Measurements from ENCODE around the gene SLC2A6.
A peak's percentile ranks its signal among the peaks of the same experiment; 100 is the strongest.

SLC2A6 gene

DNA sequence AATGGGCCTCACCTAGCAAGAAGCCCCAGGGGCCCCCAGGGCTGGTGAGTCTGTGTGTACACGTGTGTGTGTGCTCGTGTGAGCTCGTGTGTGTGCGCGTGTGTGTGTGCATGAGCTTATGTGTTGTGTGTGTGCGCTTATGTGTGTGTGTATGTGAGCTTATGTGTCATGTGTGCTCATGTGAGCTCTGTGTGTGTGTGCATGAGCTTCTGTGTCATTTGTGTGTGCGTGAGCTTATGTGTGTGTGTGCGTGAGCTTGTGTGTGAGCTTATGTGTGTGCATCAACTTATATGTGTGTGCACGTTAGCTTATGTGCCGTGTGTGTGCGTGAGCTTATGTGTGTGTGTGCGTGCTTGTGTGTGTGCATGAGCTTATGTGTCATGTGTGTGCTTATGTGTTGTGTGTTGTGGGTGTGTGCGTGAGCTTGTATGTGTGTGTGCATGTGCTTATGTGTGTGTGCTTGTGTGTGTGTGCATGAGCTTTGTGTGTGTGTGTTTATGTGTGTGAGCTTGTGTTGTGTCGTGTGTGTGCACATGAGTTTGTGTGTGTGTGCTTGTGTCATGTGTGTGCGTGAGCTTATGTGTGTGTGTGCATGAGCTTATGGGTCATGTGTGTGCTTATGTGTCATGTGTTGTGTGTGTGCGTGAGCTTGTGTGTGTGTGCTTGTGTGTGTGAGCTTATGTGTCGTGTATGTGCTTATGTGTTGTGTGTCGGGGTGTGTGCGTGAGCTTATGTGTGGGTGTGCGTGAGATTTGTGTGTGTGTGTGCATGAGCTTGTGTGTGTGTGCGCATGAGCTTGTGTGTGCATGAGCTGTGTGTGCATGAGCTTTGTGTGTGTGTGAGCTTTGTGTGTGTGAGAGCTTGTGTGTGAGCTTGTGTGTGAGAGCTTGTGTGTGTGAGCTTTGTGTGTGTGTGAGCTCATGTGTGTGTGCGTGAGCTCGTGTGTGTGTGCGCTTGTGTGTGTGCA is 16.7 kb upstream of the SLC2A6 start:
- no peak for DNase-seq

DNA sequence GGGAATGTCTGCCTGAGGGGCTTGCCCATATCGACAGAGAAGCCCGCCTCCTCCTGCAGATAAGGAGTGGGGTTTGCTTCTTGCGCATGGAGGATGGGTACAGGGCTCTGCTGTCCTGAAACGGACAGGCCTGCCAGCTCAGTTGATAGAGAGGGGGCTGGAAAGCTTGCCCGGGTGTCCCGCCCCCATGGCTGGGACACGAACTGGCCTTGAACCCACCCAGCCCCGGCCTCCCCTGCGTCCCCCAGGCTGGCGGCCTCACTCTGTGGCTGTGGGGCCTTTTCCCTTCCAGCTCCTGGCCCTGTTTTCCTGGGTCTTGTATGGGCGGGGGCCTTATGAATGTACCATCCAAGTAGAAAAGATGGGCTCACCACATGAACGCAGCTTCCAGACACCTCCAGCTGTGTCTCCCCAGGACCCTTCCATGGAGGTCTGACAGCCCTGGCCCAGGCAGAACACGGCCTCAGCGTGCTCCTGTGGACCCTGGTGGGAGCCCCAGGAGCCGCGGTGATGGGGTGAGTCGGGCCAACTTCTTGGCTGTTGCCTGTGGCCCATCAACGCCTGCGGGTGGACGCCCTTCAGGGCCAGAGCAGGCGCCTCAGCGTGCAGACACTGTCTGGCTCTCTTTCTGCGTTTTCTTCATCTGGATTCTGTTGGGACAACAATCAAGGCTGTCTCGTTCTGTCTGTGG is 15.9 kb upstream of the SLC2A6 start:
- no peak for DNase-seq

DNA sequence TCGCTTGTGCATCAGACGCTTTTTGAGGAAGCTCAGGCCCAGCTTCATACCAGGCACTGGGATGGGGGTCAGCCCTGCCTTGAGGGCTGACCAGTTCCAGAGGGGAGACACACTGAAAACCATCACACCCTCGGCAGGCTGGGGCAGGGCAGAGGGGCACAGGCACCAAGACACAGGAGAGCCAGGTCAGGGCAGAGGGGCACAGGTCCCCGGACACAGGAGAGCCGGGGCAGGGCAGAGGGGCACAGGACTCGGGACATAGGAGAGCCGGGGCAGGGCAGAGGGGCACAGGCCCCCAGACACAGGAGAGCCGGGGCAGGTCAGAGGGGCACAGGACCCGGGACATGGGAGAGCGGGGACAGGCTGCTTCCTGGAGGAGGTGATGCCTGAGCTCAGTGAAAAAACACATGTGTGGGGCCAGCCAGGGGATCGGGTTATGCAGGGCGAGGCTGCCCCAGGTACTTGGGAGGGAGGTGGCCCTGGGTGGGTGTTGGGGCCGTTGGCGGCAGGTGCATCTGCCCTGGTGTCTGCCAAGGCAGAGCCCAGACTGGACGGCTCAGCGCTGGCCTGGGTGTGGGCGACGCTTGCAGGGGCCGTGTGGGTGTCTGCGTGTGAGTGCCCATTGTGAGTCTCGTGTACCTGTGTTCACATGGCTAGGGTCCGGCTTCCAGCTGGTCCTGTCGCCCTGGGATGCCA is 15.1 kb upstream of the SLC2A6 start:
- DNase-seq, result no peak

DNA sequence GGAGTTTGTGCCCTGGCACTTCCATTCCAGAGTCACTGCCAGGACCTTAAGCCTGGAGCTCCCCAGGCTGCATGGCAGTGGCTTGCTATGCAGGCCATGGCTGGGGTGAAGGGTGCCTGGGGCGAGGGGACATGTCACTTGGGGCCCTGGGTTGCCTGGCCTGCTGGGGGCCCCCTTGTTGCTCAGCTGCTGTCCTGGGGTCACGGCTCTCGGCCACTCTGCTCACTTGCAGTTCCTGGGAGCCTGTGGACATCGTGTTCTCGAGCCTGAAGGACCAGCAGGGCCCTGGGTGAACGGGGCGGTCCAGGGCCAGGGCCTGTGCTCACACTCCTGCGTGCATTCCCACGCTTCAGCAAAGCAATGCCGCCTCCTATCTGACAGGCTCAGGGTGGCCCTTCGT is 14.5 kb upstream of the SLC2A6 start:
- no peak for DNase-seq

DNA sequence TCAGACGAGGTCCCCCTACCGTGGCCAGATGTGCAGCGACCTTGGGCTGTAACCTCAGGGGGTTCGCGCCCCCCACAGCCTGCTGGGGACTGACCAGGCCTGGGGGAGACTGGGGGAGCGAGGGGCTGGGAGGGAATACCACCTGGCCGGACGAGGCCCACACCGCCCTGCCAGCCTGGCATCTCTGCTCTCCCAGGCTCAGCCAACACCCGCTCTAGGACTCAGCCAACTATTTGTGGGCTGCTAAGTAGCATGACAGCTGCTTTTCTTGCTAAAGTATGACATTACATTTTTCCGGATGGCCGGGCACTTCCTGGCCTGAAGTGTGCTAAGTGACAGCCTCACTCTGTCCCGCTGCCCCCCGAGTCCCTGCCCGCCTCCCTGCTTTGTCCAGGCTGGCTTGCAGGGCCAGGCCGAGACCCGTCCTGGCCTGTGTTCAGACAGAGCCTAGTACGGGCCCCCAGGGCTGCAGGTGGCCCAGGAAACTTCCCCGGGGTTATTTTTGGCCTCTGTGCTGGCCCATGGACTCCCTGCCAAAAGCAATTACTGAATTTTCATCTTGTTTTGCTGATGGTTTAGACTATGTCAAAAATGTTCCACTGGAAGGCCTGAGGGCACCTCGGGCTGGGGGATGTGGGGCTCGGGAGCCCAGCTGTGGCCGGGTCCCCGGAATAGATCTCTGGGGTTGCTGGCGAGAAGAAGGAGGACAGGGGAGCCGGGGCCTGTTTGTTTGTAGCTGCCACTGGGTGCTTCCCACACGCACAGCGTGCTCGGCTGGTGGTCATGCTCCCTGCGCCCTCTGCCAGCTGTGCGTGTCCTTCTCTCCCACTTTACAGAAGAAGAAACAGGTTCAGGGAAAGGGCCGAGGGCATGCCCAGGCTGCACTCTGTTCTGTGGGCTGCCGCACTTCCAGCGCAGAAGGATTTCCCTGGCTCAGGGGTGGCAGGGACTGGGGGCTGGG is 13.4 kb upstream of the SLC2A6 start:
- no peak for DNase-seq

DNA sequence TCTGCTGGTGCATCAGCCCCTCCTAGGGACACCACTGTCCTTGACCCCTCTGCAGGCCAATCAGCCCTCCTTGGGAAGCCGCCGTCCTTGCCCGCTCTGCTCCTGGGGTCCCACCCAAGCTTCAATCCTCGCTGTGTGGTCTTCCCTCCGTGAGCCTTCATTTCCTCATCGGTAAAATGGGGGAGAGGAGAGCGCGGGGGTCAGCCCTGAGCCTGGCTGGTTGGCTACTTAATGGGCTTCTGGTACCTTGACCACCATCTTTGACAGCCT is 12.7 kb upstream of the SLC2A6 start:
- no peak for DNase-seq

DNA sequence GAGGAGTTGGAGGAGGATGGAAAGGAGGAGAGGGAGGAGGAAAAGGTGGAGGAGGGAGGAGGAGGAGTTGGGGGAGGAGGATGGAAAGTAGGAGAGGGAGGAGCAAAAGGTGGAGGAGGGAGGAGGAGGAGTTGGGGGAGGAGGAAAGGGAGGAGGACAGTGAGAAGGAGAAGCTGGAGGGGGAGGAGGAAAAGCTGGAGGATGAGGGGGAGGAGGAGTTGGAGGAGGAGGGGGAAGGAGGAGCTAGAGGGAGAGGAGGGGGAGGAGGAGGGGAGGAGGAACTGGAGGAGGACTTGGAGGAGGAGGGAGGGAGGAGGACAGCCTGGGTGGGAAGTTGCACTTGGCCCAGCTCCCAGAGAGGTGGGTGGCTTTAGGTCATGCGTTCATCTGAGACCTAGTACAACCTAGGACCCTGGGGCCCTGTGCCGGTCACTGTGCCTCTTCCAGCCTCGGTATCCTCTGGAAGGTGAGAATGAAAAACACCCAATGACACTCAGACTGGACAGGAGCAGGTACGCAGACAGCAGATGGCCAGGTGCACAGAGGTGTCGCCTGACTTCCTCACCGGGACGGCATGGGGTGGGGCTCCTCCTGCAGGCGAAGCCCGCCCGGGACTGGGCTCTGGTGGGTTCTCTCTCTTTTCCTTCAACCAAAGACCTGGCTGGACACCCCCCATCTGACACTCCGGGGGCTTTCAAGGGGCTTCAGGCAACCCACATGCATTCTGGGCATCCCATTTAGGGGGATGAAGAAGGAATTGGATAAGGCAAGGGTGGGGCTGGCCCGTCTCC is 12.2 kb upstream of the SLC2A6 start:
- DNase-seq, result no peak

DNA sequence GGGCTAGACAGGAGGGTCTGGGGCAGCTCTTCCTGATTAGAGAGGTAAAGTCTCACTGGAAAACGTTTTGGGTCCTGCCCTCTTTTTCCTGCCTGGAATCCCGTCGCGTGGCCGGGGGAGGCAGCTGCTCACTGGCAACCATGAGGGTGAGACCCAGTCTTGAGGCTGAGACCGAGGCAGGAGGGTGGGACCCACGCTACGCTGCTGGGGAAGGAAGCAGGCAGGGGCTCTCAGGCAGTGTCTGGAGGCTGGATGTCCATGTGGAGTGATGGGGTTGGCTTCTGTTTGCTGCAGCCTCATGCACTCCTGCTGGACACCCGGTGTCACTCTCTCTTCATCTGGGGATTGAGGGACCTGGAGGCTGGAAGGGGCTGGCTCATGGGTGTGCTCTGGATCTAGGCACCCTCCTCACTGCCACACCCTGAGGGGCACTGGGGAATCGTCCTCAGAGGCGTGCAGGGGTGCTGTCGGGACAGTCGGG is 11.3 kb upstream of the SLC2A6 start:
- DNase-seq, result no peak

DNA sequence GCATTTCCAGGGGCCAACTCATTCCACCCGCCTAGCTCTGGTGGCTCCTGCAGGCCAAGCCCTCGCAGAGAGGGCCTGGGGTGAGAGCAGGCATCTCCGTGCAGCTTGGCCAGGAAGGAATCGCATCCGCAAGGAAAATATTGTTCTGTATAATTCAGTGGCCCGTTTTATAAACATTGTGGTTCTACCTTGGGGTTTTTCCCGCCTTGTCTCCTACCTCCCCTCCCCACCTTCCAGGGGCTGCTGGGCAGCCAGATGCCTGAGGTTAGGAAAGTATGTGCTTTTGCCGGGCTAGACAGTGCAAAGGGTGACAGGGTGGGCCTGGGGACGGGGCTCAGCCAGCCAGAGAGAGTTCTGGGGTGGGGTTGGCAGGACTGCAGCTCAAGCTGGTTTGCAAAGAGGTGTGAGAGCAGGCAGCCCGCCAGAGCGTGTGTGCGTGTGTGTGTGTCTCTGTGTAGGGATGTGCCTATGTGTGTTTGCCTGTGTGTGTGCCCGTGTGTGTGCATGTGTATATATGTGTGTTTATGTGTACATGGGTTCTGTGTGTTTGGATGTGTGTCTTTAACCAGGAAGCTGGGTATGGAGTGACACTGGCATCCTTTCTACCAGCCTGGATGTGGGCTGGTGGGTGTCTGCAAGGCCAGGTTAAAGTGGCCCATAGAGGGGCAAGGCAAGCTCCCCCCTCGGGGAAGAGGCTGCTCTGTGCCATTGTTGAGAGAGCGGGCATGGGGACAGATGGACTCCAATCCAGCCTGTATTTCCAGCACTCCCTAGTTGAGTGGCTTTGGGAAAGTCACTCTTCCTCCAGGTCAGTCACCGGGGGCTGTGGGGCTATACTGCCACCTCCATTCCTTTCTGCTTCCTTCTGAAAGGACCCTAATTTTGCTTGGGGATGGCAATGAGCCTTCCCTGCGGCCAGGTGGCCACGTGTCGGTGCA is 10.6 kb upstream of the SLC2A6 start:
- no peak for DNase-seq

DNA sequence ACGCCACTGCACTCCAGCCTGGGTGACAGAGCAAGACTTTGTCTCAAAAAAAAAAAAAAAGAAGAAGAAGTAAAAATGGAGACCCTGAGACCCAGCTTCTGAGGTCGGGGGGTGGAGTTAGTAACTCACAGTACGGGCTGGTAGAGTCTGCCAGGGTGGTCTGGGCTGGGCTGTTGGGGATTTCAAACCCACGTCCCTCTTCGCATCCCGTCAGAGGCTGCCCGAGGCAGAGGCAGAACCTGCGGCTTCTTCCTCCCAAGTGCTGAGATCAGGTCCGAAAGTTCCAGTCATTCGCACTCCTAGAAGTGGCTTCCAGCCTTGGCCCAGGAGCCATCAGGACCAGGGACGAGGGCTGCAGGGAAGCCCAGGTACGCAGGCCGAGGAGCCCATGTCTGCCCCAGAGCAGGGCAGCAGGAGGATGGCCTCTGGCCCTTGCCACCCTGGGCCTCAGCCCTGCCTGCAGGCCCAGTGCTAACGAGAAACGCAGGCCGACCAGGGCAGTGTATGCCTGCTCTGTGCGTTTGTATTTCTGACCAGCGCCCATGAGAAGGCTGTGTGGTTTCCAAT is 9.9 kb upstream of the SLC2A6 start:
- DNase-seq, result no peak

DNA sequence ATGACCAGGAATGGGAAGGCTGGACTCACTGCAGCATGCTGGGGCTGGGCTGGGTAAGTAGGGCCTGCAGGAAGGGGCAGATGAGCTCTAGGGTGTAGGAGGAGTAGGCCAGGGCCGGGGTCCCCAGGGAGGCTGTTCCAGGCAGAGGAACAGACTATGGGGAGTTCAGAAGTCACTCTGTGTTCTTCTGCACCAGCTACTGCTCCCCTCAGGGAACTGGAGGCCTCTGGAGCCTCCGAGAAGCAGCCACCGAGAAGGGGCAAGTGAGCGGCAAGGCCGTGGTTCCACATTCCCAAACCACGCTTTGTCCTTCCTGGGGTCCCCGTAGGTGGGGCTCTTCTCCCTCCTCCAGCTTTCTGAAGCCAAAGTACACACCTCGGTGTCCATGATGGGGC is 8.4 kb upstream of the SLC2A6 start:
- DNase-seq, result no peak

DNA sequence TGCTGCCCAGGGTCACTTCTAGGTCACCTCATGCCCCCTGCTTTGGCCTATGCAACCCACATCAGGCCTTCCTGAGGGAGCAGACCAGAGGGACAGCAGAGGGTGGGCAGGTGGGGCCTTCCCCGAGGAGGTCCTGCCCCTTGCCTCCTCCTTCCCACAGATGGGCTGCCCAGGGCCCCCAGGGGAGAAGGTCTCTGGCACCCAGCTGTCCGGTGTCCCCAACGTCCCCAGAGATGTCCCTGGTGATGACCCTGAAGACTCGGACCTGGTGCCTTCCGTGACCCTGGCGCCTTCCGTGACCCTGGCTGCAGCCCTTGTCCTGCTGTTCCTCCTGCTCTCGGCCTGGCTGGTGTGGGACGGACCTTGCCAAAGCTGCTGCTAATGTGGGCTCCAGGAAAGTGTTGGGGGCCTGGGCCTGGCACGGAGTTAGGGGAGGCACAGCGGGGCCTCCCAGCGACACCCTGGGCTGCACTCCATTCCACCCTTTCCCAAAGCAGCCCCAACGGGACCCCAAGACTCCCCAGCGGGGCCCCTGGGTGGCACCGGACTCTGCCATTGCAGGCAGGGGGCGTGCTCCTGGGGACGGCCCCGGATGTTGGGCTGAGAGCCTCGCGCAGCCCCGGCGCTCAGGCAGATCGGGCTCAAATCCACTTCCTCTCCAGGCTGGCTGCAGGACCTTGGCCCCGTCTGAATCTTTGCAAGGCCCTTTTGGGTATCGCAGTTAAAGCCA is 6.8 kb upstream of the SLC2A6 start:
- no peak for DNase-seq

DNA sequence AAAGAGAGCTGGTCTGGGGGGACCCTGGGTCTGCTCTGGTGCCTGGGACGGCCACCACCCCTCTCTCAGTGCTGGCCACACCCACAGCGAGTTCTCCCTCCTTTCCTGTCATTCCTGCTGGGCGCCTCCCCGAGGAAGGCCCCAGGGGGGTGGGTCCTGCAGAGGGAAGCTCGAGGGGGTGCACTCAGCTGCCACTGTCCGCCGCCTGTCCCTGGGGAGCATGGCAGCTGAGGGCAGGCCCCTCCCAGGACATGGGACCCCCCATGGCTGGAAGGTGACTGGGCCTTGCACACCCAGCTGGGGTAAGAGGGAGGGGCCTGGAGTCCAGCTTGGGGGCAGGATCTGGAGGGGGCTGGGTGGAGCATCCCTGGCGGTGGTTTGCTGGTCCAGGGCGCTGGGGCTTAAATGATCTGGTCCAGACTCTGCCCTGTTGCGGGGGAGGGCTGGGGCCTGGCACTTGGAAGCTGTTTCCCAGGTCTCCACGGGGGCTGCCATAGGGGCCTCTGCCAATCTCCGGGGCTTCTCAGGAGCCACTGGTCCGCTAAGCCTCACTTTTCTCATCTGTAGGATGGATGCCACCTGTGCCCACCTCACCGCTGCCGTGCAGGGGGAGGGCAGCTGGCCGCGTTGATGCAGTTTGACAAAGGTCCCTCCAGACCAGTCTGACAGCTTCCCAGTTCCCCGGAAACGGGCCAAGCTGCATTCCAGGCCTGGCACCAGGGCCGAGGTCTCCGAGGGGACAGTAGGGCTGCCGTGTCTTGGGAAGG is 6.0 kb upstream of the SLC2A6 start:
- DNase-seq, result peak; percentile 35

DNA sequence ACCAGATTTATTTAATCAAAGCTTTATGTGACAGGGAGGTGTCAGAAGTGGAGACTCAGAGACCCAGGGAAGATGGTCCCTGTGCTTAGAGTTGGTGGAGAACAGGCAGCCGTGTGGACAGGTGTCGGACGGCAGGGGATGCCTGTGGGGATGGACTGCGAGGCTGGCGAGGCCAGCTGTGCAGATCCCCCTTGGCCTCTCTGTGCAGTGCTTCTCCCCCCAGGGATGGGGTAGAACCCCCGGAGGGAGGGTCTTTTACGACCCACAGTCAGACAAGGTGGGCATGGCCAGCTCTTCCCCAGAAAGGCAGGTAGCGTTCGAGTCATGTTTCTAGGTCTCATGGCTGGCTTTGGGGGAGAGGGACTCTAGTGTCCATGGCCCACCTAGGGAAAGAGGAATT is 4.7 kb upstream of the SLC2A6 start:
- no peak for DNase-seq

DNA sequence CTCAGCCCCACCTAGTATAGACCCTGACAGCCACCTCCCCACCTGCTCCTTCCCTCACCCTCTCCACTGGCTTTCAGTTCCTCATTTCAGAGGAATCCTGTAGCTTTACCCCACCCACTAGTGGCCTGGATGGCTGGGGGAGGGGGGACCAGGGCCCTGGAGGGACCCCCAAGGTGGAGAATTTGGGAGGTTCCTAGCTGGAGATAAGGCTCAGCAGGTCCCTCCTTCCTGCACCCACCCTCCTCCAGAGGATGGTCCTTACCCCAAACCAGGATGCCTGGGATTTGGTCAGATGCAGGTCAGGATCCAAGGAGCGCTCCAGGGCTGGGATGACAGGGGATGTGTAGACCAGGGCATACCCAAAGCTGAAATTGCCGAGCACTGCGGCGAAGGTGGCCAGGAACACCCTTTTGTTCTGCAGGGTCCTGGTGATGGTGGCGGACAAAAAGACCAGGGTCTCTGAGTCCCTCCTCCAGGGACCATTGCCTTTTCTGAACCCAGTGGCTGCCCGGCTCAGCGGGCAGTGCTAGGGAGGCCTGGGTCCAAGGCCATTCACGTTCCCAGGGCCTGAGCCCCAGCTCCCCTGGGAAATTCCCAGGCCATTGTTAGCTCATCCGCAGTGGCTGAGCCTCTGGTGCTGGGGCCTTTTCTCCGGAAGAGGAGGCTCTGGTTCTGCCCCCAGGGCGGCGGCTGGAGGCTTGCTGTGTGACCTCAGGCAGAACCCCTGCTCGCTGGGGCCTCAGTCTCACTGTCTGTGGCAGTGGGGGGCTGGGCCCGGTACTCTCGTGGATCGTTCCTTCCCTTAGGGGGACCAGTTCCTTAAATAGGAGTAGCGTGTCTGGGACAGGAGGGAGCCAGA is 678 bp downstream of the SLC2A6 start:
- peak; percentile 19 for DNase-seq

DNA sequence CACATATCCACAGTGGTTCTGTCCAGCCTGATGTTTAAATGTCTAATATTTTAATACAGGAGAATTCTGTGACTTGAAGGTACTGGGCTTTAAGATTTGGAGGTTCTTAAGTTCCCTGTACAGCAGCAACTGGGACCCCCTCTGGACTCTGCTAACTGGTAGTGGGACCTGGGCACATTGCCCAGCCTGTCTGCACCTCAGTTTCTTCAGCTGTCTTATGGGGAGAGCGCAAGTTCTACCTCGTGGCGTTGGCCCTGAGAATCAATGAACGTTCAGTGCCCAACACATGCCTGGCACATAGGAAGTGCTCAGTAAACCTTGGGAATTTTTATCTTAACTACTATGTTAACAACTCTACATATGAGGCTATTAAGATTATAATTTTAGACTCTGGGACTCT is 1.4 kb downstream of the SLC2A6 start:
- no peak for DNase-seq

DNA sequence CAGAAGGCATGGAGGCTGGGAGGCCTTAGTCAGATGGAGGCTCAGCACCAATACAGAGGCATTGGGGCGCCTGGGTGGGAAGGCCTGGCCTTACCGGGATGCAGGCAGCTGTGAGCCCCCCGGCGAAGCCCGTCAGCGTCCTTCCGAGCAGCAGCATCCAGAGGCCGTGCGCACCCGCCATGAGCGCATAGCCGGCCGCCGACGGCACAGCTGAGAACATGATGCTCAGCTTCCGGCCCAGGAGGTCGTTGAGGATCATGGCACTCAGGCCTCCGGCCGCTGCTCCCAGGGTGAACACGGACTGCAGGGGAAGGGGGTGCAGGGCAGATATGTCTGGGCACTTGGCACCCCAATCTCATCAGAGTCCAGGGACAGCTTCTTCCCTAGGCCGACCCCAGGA is 2.0 kb downstream of the SLC2A6 start:
- no peak for DNase-seq
